Measurements from ENCODE around the gene EPB42. TPM values are rescaled to one million over a fixed set of nuclear protein-coding genes. Genes with fewer than 3 reads are reported as not detected.

EPB42 gene
- total and polyA plus RNA-seq, 2 of the 4 experiments (the other 2 are of a cell fraction): not detected

GRCh38 chr15:43204016-43204901 is 16.6 kb downstream of the EPB42 start:
- Histone ChIP-seq H3K9me1 (ENCODE audit: insufficient read depth, low read length) (no peaks in the 10 kb centered on the region; the same call in 1 of the 2 replicates), H3K23ac (ENCODE audit: low read depth, low read length) (no peak overlapping the region), H3K18ac (ENCODE audit: low read depth, low read length) (no peak overlapping the region), H3K14ac (replicated peaks; ENCODE audit: low read depth, low read length) (no peak overlapping the region), H3K36me3 (ENCODE audit: control insufficient read depth, insufficient read depth, low read length) (no peaks in the 10 kb centered on the region), H4K8ac (ENCODE audit: low read depth in 2 of 2, low read length in 2 of 2) (no peak overlapping the region), H2AFZ (replicated peaks; ENCODE audit: low read length, poor library complexity) (peak overlapping the region; percentile 67), H3K4me1 (ENCODE audit: control insufficient read depth, insufficient read depth, low read length) (no peaks in the 10 kb centered on the region), H3K4me3 (ENCODE audit: insufficient read depth, low read depth, low read length) (no peak overlapping the region), H4K91ac (ENCODE audit: insufficient read depth, low read depth, low read length) (no peak overlapping the region), H2BK20ac (ENCODE audit: low read depth, low read length) (no peak overlapping the region), H3K27me3 (ENCODE audit: control insufficient read depth, insufficient read depth, low read length) (peaks cover 51% of the 10 kb centered on the region), H2BK5ac (ENCODE audit: low read depth, low read length, poor library complexity, severe bottlenecking) (no peak overlapping the region), H3K56ac (ENCODE audit: extremely low read depth, insufficient read depth, low read length) (no peak overlapping the region), H2AK9ac (replicated peaks; ENCODE audit: low read depth, low read length, poor library complexity) (peak overlapping the region; percentile 23), H3K79me1 (ENCODE audit: low read depth in 1 of 2, low read length in 2 of 2) (no peaks in the 10 kb centered on the region), H3K4ac (ENCODE audit: low read depth, low read length) (no peak overlapping the region), H3K9ac (ENCODE audit: low read depth, low read length) (no peak overlapping the region), H2AK5ac (ENCODE audit: low read depth, low read length) (no peak overlapping the region), H2BK120ac (ENCODE audit: low read depth, low read length) (no peak overlapping the region), H2BK15ac (ENCODE audit: low read depth, low read length) (no peak overlapping the region), H4K20me1 (ENCODE audit: insufficient read depth, low read length) (no peaks in the 10 kb centered on the region), H3K27ac (ENCODE audit: insufficient read depth, low read length) (no peak overlapping the region), H3K9me3 (ENCODE audit: control insufficient read depth, insufficient read depth, low read length) (no peaks in the 10 kb centered on the region), H3K4me2 (ENCODE audit: low read depth, low read length) (no peak overlapping the region), H4K5ac (ENCODE audit: low read depth, low read length) (no peak overlapping the region)
- ATAC-seq (ENCODE audit: low read depth) (peak; percentile 93), DNase-seq (peak; percentile 75)
- in situ Hi-C loops (cut with MboI; ENCODE audit: low sequenced_read_pairs): no loop called here
- ChIA-PET CTCF (interaction anchor here (0.8 to 1.8 kb wide), 5 partner anchors 9 to 95 kb away, joined by 3 to 10 read pairs (median 3); no protein-coding TSS in a partner anchor), POLR2A (ENCODE audit: unreplicated experiment) (no interaction called here)
- dilution Hi-C loops (cut with HindIII; ENCODE audit: low sequenced_read_pairs, unreplicated experiment): no loop called here
- TF ChIP-seq CEBPB (IDR thresholded peaks at IDR 0.05; ENCODE audit: low read depth, low read length) (no peak), CTCF (conservative IDR thresholded peaks at IDR 0.05; ENCODE audit: low read depth, low read length) (peak; percentile 67), MXI1 (IDR thresholded peaks at IDR 0.05; ENCODE audit: borderline replicate concordance, low read depth, low read length) (no peak), RAD21 (IDR thresholded peaks at IDR 0.05; ENCODE audit: low read length) (peak; percentile 60), BHLHE40 (IDR thresholded peaks at IDR 0.05; ENCODE audit: low read depth, low read length) (0 out of 2 replicates have a peak, but pooled peaks have one; percentile 18), SMC3 (IDR thresholded peaks at IDR 0.05; ENCODE audit: low read depth, low read length) (peak; percentile 69), MAZ (IDR thresholded peaks at IDR 0.05; ENCODE audit: borderline replicate concordance, low read depth, low read length) (peak; percentile 23), FOS (IDR thresholded peaks at IDR 0.05; ENCODE audit: low read depth, low read length) (no peak)
- intact Hi-C loops (cut with micrococcal nuclease): no loop called here
- no TSS peak for BruUV-seq (replicated peaks)
- WGBS, 2 experiments (ENCODE audit: extremely low coverage in 2 of 2, insufficient read length in 1 of 2): 18% methylated on average over 4 of the region's 8 CpGs; no CpG with 5 or more reads in 1 of the 2 experiments

Measured in IMR-90 (cell line).